Measurements from ENCODE around the gene RNASEH2B. TPM values are rescaled to one million over a fixed set of nuclear protein-coding genes. Genes with fewer than 3 reads are reported as not detected.
A peak's percentile ranks its signal among the peaks of the same experiment; 100 is the strongest.

RNASEH2B gene
- total and polyA plus RNA-seq, 2 of the 8 experiments (the other 6 are each of a cell fraction or from before 2014, with no cell fraction given) = 19.3 to 43.9 TPM

- Histone ChIP-seq H3K14ac (ENCODE audit: insufficient read length) (no peak overlapping the region), H4K8ac (ENCODE audit: extremely low read depth, insufficient read depth, low read length) (no peak overlapping the region), H3K27me3 (replicated peaks in 1 of 4; ENCODE audit: control insufficient read depth in 3 of 4, extremely low read depth in 1 of 4, insufficient read depth in 3 of 4, low read length in 3 of 4) (no peaks in the 10 kb centered on the region; a peak in 1 of 7 replicates), H3K4ac (replicated peaks; ENCODE audit: insufficient read length, low read depth, low read length) (no peak overlapping the region), H3K9ac (replicated peaks in 1 of 4; ENCODE audit: extremely low read depth in 1 of 4, low read depth in 3 of 4, low read length in 3 of 4) (no peak overlapping the region), H3K36me3 (ENCODE audit: control insufficient read depth in 2 of 4, insufficient read depth in 4 of 4, low read length in 3 of 4) (no peaks in the 10 kb centered on the region), H3K4me3 (ENCODE audit: extremely low read depth in 1 of 4, insufficient read depth in 2 of 4, low read depth in 3 of 4, low read length in 4 of 4) (no peak overlapping the region), H2AK5ac (ENCODE audit: low read depth, low read length) (no peak overlapping the region), H2BK5ac (ENCODE audit: low read depth, low read length) (no peak overlapping the region), H3K9me3 (ENCODE audit: insufficient read depth in 2 of 2, low read depth in 1 of 2, low read length in 1 of 2) (no peaks in the 10 kb centered on the region), H4K91ac (replicated peaks; ENCODE audit: insufficient read length, low read length) (no peak overlapping the region), H3K4me2 (ENCODE audit: insufficient read depth in 1 of 2, low read depth in 2 of 2, low read length in 2 of 2) (no peak overlapping the region), H2BK12ac (ENCODE audit: low read depth, low read length) (no peak overlapping the region; the same call in 1 of the 2 replicates), H3K18ac (ENCODE audit: extremely low read depth, low read length) (no peak overlapping the region), H2BK20ac (ENCODE audit: low read length) (peak overlapping the region; percentile 43; the same call in 1 of the 2 replicates), H3K23ac (ENCODE audit: insufficient read length) (no peak overlapping the region), H3K27ac (ENCODE audit: low read depth, low read length) (no peak overlapping the region), H4K5ac (ENCODE audit: insufficient read length, low read depth, low read length) (no peak overlapping the region), H3K23me2 (ENCODE audit: low read depth, low read length) (no peaks in the 10 kb centered on the region), H3K79me2 (ENCODE audit: control insufficient read depth in 1 of 2, insufficient read depth in 2 of 2, low read length in 2 of 2) (no peaks in the 10 kb centered on the region), H2BK15ac (ENCODE audit: low read length) (no peak overlapping the region), H4K20me1 (replicated peaks in 1 of 2; ENCODE audit: control insufficient read depth in 1 of 2, insufficient read depth in 2 of 2, low read length in 2 of 2) (no peaks in the 10 kb centered on the region), H2BK120ac (replicated peaks; ENCODE audit: low read depth, low read length) (no peak overlapping the region), H3K79me1 (ENCODE audit: low read depth, low read length) (no peaks in the 10 kb centered on the region), H3K56ac (replicated peaks; ENCODE audit: insufficient read length, low read depth, low read length) (no peak overlapping the region), H3K4me1 (replicated peaks in 1 of 4; ENCODE audit: control insufficient read depth in 3 of 4, insufficient read depth in 4 of 4, low read length in 3 of 4) (peaks cover 5 to 10% (median 6%) of the 10 kb centered on the region in 4 experiments; a peak in 5 of 7 replicates), H2AFZ (ENCODE audit: low read length) (no peak overlapping the region)
- DNase-seq (ENCODE audit: low read depth in 1 of 2, low spot score in 2 of 2) (no peak), FAIRE-seq (no peak)
- WGBS, 2 experiments (ENCODE audit: extremely low coverage in 1 of 2, insufficient coverage in 1 of 2, insufficient read length in 1 of 2, insufficient replicate concordance in 2 of 2, low coverage in 1 of 2, low lambda C conversion rate in 2 of 2, missing lambda C conversion rate in 1 of 2) = 93% methylated on average over 7 of the region's 7 CpGs; no CpG with 5 or more reads in 1 of the 2 experiments
- ChIA-PET POLR2A (ENCODE audit: partially characterized antibody) (interaction anchor here (0.8 kb wide), 1 partner anchor 17 kb away, joined by 3 read pairs; no protein-coding TSS in a partner anchor), CTCF (ENCODE audit: partially characterized antibody) (interaction anchor here (0.8 to 1.0 kb wide), 2 partner anchors 10 kb away, joined by 3 read pairs; no protein-coding TSS in a partner anchor)
- TF ChIP-seq SIX5 (IDR thresholded peaks at IDR 0.05; ENCODE audit: low read depth, low read length) = no peak
- TF ChIP-seq PHF8 (conservative IDR thresholded peaks at IDR 0.05; ENCODE audit: low read depth, low read length) = no peak
- no peak for TF ChIP-seq MAFK (IDR thresholded peaks at IDR 0.05; ENCODE audit: low read depth, low read length)
- TF ChIP-seq RXRA (IDR thresholded peaks at IDR 0.05; ENCODE audit: insufficient read depth, low read depth, low read length) = no peak
- TF ChIP-seq NANOG (IDR thresholded peaks at IDR 0.05; ENCODE audit: insufficient read depth, low read depth, low read length, poor library complexity, severe bottlenecking) = no peak
Observed at GRCh38 chr13:50999641-51000040, 90.0 kb downstream of the RNASEH2B start.

Data from H1 (cell line).